GM12892 (cell line): ENCODE measurements around the gene HNRNPC.

Source experiments
- DNase-seq: peaks from one replicate; pipeline ENCODE4 v3.0.0; 2011; ENCODE audit not compliant: insufficient read length
- FAIRE-seq: peaks from 2 replicates; lab custom pipeline; 2011; peaks lifted over from hg19 to GRCh38; lab: Jason Lieb, UNC
- POLR2A ChIP-seq: IDR thresholded peaks from 2 replicates; pipeline ENCODE4 v1.6.1; 2011; ENCODE audit warnings: low read depth, low read length, control low read depth
- POLR2AphosphoS5 ChIP-seq: IDR thresholded peaks from 2 replicates; pipeline ENCODE4 v1.6.1; 2011; ENCODE audit warnings: low read depth, low read length, control low read depth
- TAF1 ChIP-seq: IDR thresholded peaks from 2 replicates; pipeline ENCODE4 v1.6.1; 2011; ENCODE audit warnings: low read depth, mild to moderate bottlenecking, control low read depth, low read length, borderline replicate concordance

Gene HNRNPC

GRCh38 chr14:21160061-21160610 lies 109.1 kb downstream of the HNRNPC start:
- DNase-seq = no peak
- no peak for TF ChIP-seq TAF1
- no peak for TF ChIP-seq POLR2AphosphoS5
- no peak for TF ChIP-seq POLR2A

More at GRCh38 chr14:21160061-21160610, 109.1 kb downstream of the HNRNPC start:
- FAIRE-seq = no peak
